K562 (cell line): ENCODE data around the gene TIPIN. TPM values are rescaled to one million over a fixed set of nuclear protein-coding genes. Genes with fewer than 3 reads are reported as not detected.

Experiments
- ARHGAP35 ChIP-seq: fragments of 450-650 bp; IDR thresholded peaks from 2 replicates; pipeline ENCODE4 v1.6.1; 2018; ENCODE audit not compliant: partially characterized antibody
- ATF7 ChIP-seq: fragments of 450-650 bp; IDR thresholded peaks from 2 replicates; pipeline ENCODE4 v1.7.1; 2014; ENCODE audit warnings: mild to moderate bottlenecking, moderate library complexity
- EP400 ChIP-seq: fragments of 450-650 bp; IDR thresholded peaks from 2 replicates; pipeline ENCODE4 v1.6.1; 2017; ENCODE audit warnings: antibody characterized with exemption, mild to moderate bottlenecking, moderate library complexity
- L3MBTL2 ChIP-seq: fragments of 450-650 bp; IDR thresholded peaks from 2 replicates; pipeline ENCODE4 v1.6.1; 2016; ENCODE audit warnings: mild to moderate bottlenecking, moderate library complexity
- MECOM ChIP-seq: fragments of 250-450 bp; sonication (Bioruptor Pico); IDR thresholded peaks from 2 replicates; pipeline ENCODE4 v1.8.0; 2022; ENCODE audit warnings: inconsistent platforms
- MEF2A ChIP-seq: IDR thresholded peaks from 2 replicates; pipeline ENCODE4 v1.6.1; 2011; ENCODE audit warnings: low read depth, mild to moderate bottlenecking, low read length, moderate library complexity; ENCODE audit not compliant: control insufficient read depth
- NELFE ChIP-seq: IDR thresholded peaks from 2 replicates; pipeline ENCODE4 v1.6.1; 2011; ENCODE audit warnings: mild to moderate bottlenecking; ENCODE audit not compliant: insufficient read depth, insufficient read length
- PML ChIP-seq: IDR thresholded peaks from 2 replicates; pipeline ENCODE4 v1.6.1; 2012; ENCODE audit warnings: low read length, inconsistent platforms
- SLC30A9 ChIP-seq: fragments of 250-450 bp; sonication (Bioruptor Pico); IDR thresholded peaks from 2 replicates; pipeline ENCODE4 v1.8.0; 2022; ENCODE audit warnings: mild to moderate bottlenecking, moderate library complexity
- SMAD4 ChIP-seq: fragments of 250-450 bp; sonication (Bioruptor Pico); conservative IDR thresholded peaks from 2 replicates; pipeline ENCODE4 v1.8.0; 2021; ENCODE audit warnings: inconsistent platforms, mild to moderate bottlenecking, moderate library complexity
- TAL1 ChIP-seq: fragments of 450-650 bp; IDR thresholded peaks from 2 replicates; pipeline ENCODE4 v1.6.1; 2016; ENCODE audit warnings: mild to moderate bottlenecking
- TEAD4 ChIP-seq, 2 experiments: sonication (generic) in 1 of 2; formaldehyde crosslinking in 1 of 2; IDR thresholded peaks; 2 replicates each; pipeline versions ENCODE4 v1.6.1 to v1.8.0; 2012 to 2022; ENCODE audit warnings: borderline replicate concordance in 1 of 2, inconsistent platforms in 1 of 2, low read length in 1 of 2, mild to moderate bottlenecking in 1 of 2, missing genetic modification reagents in 1 of 2
- ZBED1 ChIP-seq: IDR thresholded peaks from 2 replicates; pipeline ENCODE4 v1.6.1; 2014
- ZBTB9 ChIP-seq: fragments of 450-650 bp; formaldehyde crosslinking; IDR thresholded peaks from 2 replicates; pipeline ENCODE4 v1.4.0; 2020; ENCODE audit warnings: mild to moderate bottlenecking, moderate library complexity
- ZNF224 ChIP-seq: sonication (generic); formaldehyde crosslinking; IDR thresholded peaks from 2 replicates; pipeline ENCODE4 v1.8.0; 2022; ENCODE audit warnings: mild to moderate bottlenecking, missing genetic modification reagents
- ZNF24 ChIP-seq: fragments of 450-650 bp; IDR thresholded peaks from 2 replicates; pipeline ENCODE4 v1.6.1; 2016
- ZNF318 ChIP-seq, 2 experiments: fragments of 450-650 bp; IDR thresholded peaks; 2 replicates each; pipeline ENCODE4 v1.6.1; 2016; ENCODE audit warnings: mild to moderate bottlenecking in 2 of 2, borderline replicate concordance in 1 of 2, low read depth in 1 of 2, moderate library complexity in 1 of 2
- ZNF551 ChIP-seq: fragments of 250-450 bp; sonication (Bioruptor Pico); IDR thresholded peaks from 2 replicates; pipeline ENCODE4 v1.5.0; 2021; ENCODE audit warnings: mild to moderate bottlenecking, moderate library complexity
- ZNF75A ChIP-seq: fragments of 450-650 bp; formaldehyde crosslinking; IDR thresholded peaks from 2 replicates; pipeline ENCODE4 v1.4.0; 2020; ENCODE audit warnings: mild to moderate bottlenecking
- polyA plus RNA-seq, 8 experiments: library from polyadenylated mRNA; depleted of rRNA in 4 of 8; stranded (reverse) in 5 of 8; unstranded in 3 of 8; fragments of >200 nt; fragmentation: Nextera tagmentation in 2 of 8; fragmentation: Illumina TruSeq in 1 of 8; extraction: Ambion mirVana in 2 of 8; extraction: Trizol in 1 of 8; gene quantifications; 2 replicates each; pipeline versions ENCODE4 v1.2.1 to v1.2.3, GENCODE V29; 2011 to 2014; ENCODE audit warnings: inconsistent platforms in 1 of 8, missing spikeins in 1 of 8
- total RNA-seq, 7 experiments: library from RNA; depleted of rRNA in 6 of 7; stranded (reverse); fragments of >200 nt in 6 of 7; fragmentation: Illumina TruSeq in 2 of 7; extraction: Trizol in 2 of 7; gene quantifications; 2 replicates each; pipeline versions ENCODE4 v1.2.1 to v1.2.3, GENCODE V29; 2011 to 2021; ENCODE audit warnings: low replicate concordance in 1 of 7

The TIPIN gene
- total and polyA plus RNA-seq, 9 of the 15 experiments (the other 6 are each of a cell fraction or from before 2014, with no cell fraction given): 22.9 to 61.4 (median 42.0) TPM

GRCh38 chr15:66291816-66292570, 64.5 kb downstream of the TIPIN start (continued):
- TF ChIP-seq SMAD4 (CRISPR knock-in tag) (peak; percentile 29; the same call in 1 of the 2 replicates), L3MBTL2 (no peak), ZNF318 (IDR thresholded peaks at IDR 0.05; ENCODE audit: borderline replicate concordance in 1 of 2, low read depth in 1 of 2) (no peak), TAL1 (peak; percentile 82), EP400 (no peak), ARHGAP35 (no peak), MEF2A (no peak), MECOM (no peak), ZNF24 (no peak), TEAD4 (IDR thresholded peaks at IDR 0.05; ENCODE audit: low read length) (peak; percentile 54), TEAD4 (CRISPR knock-in tag; IDR thresholded peaks at IDR 0.05; ENCODE audit: borderline replicate concordance) (no peak), SLC30A9 (CRISPR knock-in tag) (no peak), ZNF75A (CRISPR knock-in tag) (no peak), ZNF551 (CRISPR knock-in tag) (no peak), ATF7 (no peak), ZBTB9 (CRISPR knock-in tag) (no peak), NELFE (no peak), ZNF224 (CRISPR knock-in tag) (no peak), ZBED1 (no peak), PML (no peak)
